GM23338 (cell line): ENCODE results near the gene TUBB1. TPM values are rescaled to one million over a fixed set of nuclear protein-coding genes. Genes with fewer than 3 reads are reported as not detected.
A peak's percentile ranks its signal among the peaks of the same experiment; 100 is the strongest.

Source experiments
- ATAC-seq: fragments of 200-7000 bp; cut with Tn5 transposase; 3 replicates; pipeline ENCODE4 v1.9.1; 2020
- DNase-seq: peaks from one replicate; pipeline ENCODE4 v3.0.0-alpha.2; 2015; ENCODE audit warnings: low spot score
- H2AFZ ChIP-seq: fragments of 200-600 bp; sonication (generic); 2 replicates; pipeline ENCODE4 v1.8.0; 2016; ENCODE audit warnings: antibody characterized with exemption, mild to moderate bottlenecking, moderate library complexity
- H3F3A ChIP-seq: fragments of 200-600 bp; sonication (generic); replicated peaks from 2 replicates; pipeline ENCODE4 v1.8.0; 2017; ENCODE audit warnings: antibody characterized with exemption, mixed run types, low read depth
- H3K27ac ChIP-seq: fragments of 200-600 bp; sonication (generic); 2 replicates; pipeline ENCODE4 v1.6.1; 2016; ENCODE audit warnings: low read depth
- H3K27me3 ChIP-seq: fragments of 200-600 bp; sonication (generic); 2 replicates; pipeline ENCODE4 v1.8.0; 2016; ENCODE audit warnings: mild to moderate bottlenecking, mixed run types, moderate library complexity; ENCODE audit not compliant: insufficient read depth
- H3K36me3 ChIP-seq: fragments of 200-600 bp; sonication (generic); 2 replicates; pipeline ENCODE4 v1.8.0; 2016; ENCODE audit warnings: mild to moderate bottlenecking; ENCODE audit not compliant: insufficient read depth
- H3K4me1 ChIP-seq: fragments of 200-600 bp; sonication (generic); 2 replicates; pipeline ENCODE4 v1.8.0; 2016; ENCODE audit warnings: mild to moderate bottlenecking, moderate library complexity; ENCODE audit not compliant: insufficient read depth
- H3K4me2 ChIP-seq: fragments of 200-600 bp; sonication (generic); 2 replicates; pipeline ENCODE4 v1.7.1; 2017; ENCODE audit warnings: mixed run types
- H3K4me3 ChIP-seq: fragments of 200-600 bp; sonication (generic); 2 replicates; pipeline ENCODE4 v1.6.1; 2016; ENCODE audit warnings: mixed run types
- H3K79me2 ChIP-seq: fragments of 200-600 bp; sonication (generic); replicated peaks from 2 replicates; pipeline ENCODE4 v1.8.0; 2017; ENCODE audit warnings: mild to moderate bottlenecking; ENCODE audit not compliant: insufficient read depth
- H3K9me2 ChIP-seq: fragments of 200-600 bp; sonication (generic); 2 replicates; pipeline ENCODE4 v1.8.0; 2017; ENCODE audit not compliant: insufficient read depth
- H4K20me1 ChIP-seq: fragments of 200-600 bp; sonication (generic); replicated peaks from 2 replicates; pipeline ENCODE4 v1.8.0; 2017; ENCODE audit warnings: mild to moderate bottlenecking; ENCODE audit not compliant: insufficient read depth
- H3K27ac Mint-ChIP-seq: 2 replicates; pipeline ENCODE4 v1.8.0; 2020; ENCODE audit warnings: inconsistent platforms, mild to moderate bottlenecking, moderate library complexity, mixed read lengths
- H3K27me3 Mint-ChIP-seq: 3 replicates; pipeline ENCODE4 v1.8.0; 2022; ENCODE audit warnings: low read depth, mild to moderate bottlenecking, moderate library complexity, mixed read lengths, inconsistent platforms; ENCODE audit not compliant: insufficient read depth, poor library complexity
- H3K36me3 Mint-ChIP-seq: 3 replicates; pipeline ENCODE4 v1.8.0; 2021; ENCODE audit warnings: low read depth, mild to moderate bottlenecking, inconsistent platforms, moderate library complexity, mixed read lengths
- H3K4me1 Mint-ChIP-seq: 3 replicates; pipeline ENCODE4 v1.8.0; 2020; ENCODE audit warnings: mild to moderate bottlenecking, inconsistent platforms, mixed read lengths
- H3K4me3 Mint-ChIP-seq: 3 replicates; pipeline ENCODE4 v1.8.0; 2021; ENCODE audit warnings: moderate library complexity, mild to moderate bottlenecking, inconsistent platforms, mixed read lengths
- H3K9me3 Mint-ChIP-seq: 3 replicates; pipeline ENCODE4 v1.8.0; 2020; ENCODE audit warnings: moderate library complexity, mild to moderate bottlenecking, inconsistent platforms, mixed read lengths
- CREB1 ChIP-seq: fragments of 250-450 bp; sonication (Bioruptor Pico); IDR thresholded peaks from 2 replicates; pipeline ENCODE4 v1.5.0; 2020; ENCODE audit warnings: low read depth, mild to moderate bottlenecking, moderate library complexity
- EZH2 ChIP-seq: fragments of 200-600 bp; sonication (generic); IDR thresholded peaks from one replicate; pipeline ENCODE4 v1.8.0; 2017; ENCODE audit warnings: antibody characterized with exemption, mild to moderate bottlenecking, low read depth; ENCODE audit not compliant: unreplicated experiment
- EZH2phosphoT487 ChIP-seq: fragments of 200-600 bp; sonication (generic); IDR thresholded peaks from one replicate; pipeline ENCODE4 v1.8.1; 2018; ENCODE audit warnings: antibody characterized with exemption; ENCODE audit not compliant: unreplicated experiment
- JUNB ChIP-seq: IDR thresholded peaks from one replicate; pipeline ENCODE4 v1.6.1; 2016; ENCODE audit warnings: antibody characterized with exemption; ENCODE audit not compliant: unreplicated experiment
- NANOG ChIP-seq: IDR thresholded peaks from 2 replicates; pipeline ENCODE4 v1.6.1; 2016; ENCODE audit warnings: antibody characterized with exemption, borderline replicate concordance
- POLR2AphosphoS5 ChIP-seq: IDR thresholded peaks from 2 replicates; pipeline ENCODE4 v1.6.1; 2016; ENCODE audit warnings: antibody characterized with exemption, low read depth
- STAT1 ChIP-seq: IDR thresholded peaks from one replicate; pipeline ENCODE4 v1.6.1; 2016; ENCODE audit warnings: antibody characterized with exemption; ENCODE audit not compliant: unreplicated experiment
- ZNF114 ChIP-seq: fragments of 250-450 bp; sonication (Bioruptor Pico); IDR thresholded peaks from 2 replicates; pipeline ENCODE4 v1.5.0; 2020; ENCODE audit warnings: mild to moderate bottlenecking, moderate library complexity
- ZNF331 ChIP-seq: fragments of 250-450 bp; sonication (Bioruptor Pico); IDR thresholded peaks from 2 replicates; pipeline ENCODE4 v1.5.0; 2020; ENCODE audit warnings: low read depth, mild to moderate bottlenecking, moderate library complexity
- polyA plus RNA-seq: library from polyadenylated mRNA; unstranded; fragments of >200 nt; fragmentation: Nextera tagmentation; extraction: Ambion mirVana; gene quantifications from 2 replicates; pipeline ENCODE4 v1.2.1, GENCODE V29; 2016
- total RNA-seq: library from RNA; depleted of rRNA; stranded (reverse); fragments of >200 nt; shearing (Covaris generic); gene quantifications from 2 replicates; pipeline ENCODE4 v1.2.3, GENCODE V29; 2014
- TF ChIP-seq, protein P1 (sequence below), 2 experiments: fragments of 200-600 bp in 1 of 2; sonication (generic) in 1 of 2; conservative IDR thresholded peaks; 2 replicates each; pipeline versions ENCODE4 v1.5.1 to v1.6.1; 2016 to 2017; ENCODE audit warnings: antibody characterized with exemption in 2 of 2, low read depth in 2 of 2, mild to moderate bottlenecking in 2 of 2, moderate library complexity in 1 of 2
- TF ChIP-seq, protein P2 (sequence below): fragments of 250-450 bp; sonication (Bioruptor Pico); IDR thresholded peaks from 2 replicates; pipeline ENCODE4 v1.5.0; 2020; ENCODE audit warnings: mild to moderate bottlenecking, moderate library complexity
- TF ChIP-seq, protein P3 (sequence below): IDR thresholded peaks from 2 replicates; pipeline ENCODE4 v1.6.1; 2016; ENCODE audit warnings: antibody characterized with exemption
- TF ChIP-seq, protein P4 (sequence below): IDR thresholded peaks from one replicate; pipeline ENCODE4 v1.6.1; 2018; ENCODE audit warnings: antibody characterized with exemption; ENCODE audit not compliant: unreplicated experiment

The TUBB1 gene
- total and polyA plus RNA-seq, 2 experiments from 2014 or later: not detected

DNA sequence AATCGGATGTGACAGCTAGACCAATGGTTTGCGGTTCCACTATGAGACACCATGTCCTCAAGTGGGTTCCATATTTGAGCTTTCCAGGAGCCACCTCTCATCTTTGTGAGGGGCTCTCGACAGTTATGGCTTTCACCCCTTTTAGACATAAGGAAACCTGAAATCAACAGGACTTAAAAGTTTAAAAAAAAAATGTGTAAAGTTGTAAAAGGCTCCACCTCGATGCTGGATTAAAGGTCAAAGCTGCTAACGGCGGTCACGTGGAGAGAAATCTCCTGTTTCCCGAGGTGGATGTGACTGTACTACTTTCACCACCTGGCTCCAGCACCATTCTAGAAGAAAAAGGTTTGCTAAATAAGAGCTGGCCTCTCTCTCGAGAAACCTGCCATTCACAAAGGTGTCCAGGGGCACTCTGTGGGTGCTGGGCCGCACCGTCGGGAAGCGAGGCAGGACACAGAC is 12.4 kb downstream of the TUBB1 start:
- Histone ChIP-seq H3K4me2 (peak overlapping the region; percentile 88), H3K79me2 (peaks cover 46% of the 10 kb centered on the region), H2AFZ (peak overlapping the region; percentile 93), H3K27ac (no peak overlapping the region), H3K4me1 (peaks cover 21% of the 10 kb centered on the region), H3K27me3 (0 out of 2 replicates have a peak, but pooled peaks cover 4% of the 10 kb centered on the region), H3K4me3 (peak overlapping the region; percentile 90), H3K36me3 (peaks cover 49% of the 10 kb centered on the region), H4K20me1 (peaks cover 43% of the 10 kb centered on the region), H3K9me2 (no peaks in the 10 kb centered on the region), H3F3A (0 out of 2 replicates have a peak, but pooled peaks cover 4% of the 10 kb centered on the region)
- no peak overlapping the region for H3K27ac Mint-ChIP-seq
- peaks cover 26% of the 10 kb centered on the region for H3K27me3 Mint-ChIP-seq
- peaks cover 73% of the 10 kb centered on the region for H3K36me3 Mint-ChIP-seq
- ATAC-seq (peak; percentile 7), DNase-seq (peak; percentile 25)
- peaks cover 21% of the 10 kb centered on the region; the same call in 2 of the 3 replicates for H3K4me1 Mint-ChIP-seq
- TF ChIP-seq STAT1 (no peak), CREB1 (CRISPR knock-in tag) (no peak), POLR2AphosphoS5 (no peak), ZNF114 (CRISPR knock-in tag) (no peak), EZH2phosphoT487 (no peak), NANOG (no peak), JUNB (no peak), EZH2 (no peak), ZNF331 (CRISPR knock-in tag) (no peak)
- TF ChIP-seq, protein P1, sequence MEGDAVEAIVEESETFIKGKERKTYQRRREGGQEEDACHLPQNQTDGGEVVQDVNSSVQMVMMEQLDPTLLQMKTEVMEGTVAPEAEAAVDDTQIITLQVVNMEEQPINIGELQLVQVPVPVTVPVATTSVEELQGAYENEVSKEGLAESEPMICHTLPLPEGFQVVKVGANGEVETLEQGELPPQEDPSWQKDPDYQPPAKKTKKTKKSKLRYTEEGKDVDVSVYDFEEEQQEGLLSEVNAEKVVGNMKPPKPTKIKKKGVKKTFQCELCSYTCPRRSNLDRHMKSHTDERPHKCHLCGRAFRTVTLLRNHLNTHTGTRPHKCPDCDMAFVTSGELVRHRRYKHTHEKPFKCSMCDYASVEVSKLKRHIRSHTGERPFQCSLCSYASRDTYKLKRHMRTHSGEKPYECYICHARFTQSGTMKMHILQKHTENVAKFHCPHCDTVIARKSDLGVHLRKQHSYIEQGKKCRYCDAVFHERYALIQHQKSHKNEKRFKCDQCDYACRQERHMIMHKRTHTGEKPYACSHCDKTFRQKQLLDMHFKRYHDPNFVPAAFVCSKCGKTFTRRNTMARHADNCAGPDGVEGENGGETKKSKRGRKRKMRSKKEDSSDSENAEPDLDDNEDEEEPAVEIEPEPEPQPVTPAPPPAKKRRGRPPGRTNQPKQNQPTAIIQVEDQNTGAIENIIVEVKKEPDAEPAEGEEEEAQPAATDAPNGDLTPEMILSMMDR (conservative IDR thresholded peaks at IDR 0.05; ENCODE audit: low read depth in 2 of 2): no peak
- TF ChIP-seq, protein P2, sequence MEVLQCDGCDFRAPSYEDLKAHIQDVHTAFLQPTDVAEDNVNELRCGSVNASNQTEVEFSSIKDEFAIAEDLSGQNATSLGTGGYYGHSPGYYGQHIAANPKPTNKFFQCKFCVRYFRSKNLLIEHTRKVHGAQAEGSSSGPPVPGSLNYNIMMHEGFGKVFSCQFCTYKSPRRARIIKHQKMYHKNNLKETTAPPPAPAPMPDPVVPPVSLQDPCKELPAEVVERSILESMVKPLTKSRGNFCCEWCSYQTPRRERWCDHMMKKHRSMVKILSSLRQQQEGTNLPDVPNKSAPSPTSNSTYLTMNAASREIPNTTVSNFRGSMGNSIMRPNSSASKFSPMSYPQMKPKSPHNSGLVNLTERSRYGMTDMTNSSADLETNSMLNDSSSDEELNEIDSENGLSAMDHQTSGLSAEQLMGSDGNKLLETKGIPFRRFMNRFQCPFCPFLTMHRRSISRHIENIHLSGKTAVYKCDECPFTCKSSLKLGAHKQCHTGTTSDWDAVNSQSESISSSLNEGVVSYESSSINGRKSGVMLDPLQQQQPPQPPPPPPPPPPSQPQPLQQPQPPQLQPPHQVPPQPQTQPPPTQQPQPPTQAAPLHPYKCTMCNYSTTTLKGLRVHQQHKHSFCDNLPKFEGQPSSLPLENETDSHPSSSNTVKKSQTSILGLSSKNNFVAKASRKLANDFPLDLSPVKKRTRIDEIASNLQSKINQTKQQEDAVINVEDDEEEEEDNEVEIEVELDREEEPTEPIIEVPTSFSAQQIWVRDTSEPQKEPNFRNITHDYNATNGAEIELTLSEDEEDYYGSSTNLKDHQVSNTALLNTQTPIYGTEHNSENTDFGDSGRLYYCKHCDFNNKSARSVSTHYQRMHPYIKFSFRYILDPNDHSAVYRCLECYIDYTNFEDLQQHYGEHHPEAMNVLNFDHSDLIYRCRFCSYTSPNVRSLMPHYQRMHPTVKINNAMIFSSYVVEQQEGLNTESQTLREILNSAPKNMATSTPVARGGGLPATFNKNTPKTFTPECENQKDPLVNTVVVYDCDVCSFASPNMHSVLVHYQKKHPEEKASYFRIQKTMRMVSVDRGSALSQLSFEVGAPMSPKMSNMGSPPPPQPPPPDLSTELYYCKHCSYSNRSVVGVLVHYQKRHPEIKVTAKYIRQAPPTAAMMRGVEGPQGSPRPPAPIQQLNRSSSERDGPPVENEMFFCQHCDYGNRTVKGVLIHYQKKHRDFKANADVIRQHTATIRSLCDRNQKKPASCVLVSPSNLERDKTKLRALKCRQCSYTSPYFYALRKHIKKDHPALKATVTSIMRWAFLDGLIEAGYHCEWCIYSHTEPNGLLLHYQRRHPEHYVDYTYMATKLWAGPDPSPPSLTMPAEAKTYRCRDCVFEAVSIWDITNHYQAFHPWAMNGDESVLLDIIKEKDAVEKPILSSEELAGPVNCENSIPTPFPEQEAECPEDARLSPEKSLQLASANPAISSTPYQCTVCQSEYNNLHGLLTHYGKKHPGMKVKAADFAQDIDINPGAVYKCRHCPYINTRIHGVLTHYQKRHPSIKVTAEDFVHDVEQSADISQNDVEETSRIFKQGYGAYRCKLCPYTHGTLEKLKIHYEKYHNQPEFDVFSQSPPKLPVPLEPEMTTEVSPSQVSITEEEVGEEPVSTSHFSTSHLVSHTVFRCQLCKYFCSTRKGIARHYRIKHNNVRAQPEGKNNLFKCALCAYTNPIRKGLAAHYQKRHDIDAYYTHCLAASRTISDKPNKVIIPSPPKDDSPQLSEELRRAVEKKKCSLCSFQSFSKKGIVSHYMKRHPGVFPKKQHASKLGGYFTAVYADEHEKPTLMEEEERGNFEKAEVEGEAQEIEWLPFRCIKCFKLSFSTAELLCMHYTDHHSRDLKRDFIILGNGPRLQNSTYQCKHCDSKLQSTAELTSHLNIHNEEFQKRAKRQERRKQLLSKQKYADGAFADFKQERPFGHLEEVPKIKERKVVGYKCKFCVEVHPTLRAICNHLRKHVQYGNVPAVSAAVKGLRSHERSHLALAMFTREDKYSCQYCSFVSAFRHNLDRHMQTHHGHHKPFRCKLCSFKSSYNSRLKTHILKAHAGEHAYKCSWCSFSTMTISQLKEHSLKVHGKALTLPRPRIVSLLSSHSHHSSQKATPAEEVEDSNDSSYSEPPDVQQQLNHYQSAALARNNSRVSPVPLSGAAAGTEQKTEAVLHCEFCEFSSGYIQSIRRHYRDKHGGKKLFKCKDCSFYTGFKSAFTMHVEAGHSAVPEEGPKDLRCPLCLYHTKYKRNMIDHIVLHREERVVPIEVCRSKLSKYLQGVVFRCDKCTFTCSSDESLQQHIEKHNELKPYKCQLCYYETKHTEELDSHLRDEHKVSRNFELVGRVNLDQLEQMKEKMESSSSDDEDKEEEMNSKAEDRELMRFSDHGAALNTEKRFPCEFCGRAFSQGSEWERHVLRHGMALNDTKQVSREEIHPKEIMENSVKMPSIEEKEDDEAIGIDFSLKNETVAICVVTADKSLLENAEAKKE: no peak
- TF ChIP-seq, protein P3, sequence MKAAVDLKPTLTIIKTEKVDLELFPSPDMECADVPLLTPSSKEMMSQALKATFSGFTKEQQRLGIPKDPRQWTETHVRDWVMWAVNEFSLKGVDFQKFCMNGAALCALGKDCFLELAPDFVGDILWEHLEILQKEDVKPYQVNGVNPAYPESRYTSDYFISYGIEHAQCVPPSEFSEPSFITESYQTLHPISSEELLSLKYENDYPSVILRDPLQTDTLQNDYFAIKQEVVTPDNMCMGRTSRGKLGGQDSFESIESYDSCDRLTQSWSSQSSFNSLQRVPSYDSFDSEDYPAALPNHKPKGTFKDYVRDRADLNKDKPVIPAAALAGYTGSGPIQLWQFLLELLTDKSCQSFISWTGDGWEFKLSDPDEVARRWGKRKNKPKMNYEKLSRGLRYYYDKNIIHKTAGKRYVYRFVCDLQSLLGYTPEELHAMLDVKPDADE: no peak
- TF ChIP-seq, protein P4, sequence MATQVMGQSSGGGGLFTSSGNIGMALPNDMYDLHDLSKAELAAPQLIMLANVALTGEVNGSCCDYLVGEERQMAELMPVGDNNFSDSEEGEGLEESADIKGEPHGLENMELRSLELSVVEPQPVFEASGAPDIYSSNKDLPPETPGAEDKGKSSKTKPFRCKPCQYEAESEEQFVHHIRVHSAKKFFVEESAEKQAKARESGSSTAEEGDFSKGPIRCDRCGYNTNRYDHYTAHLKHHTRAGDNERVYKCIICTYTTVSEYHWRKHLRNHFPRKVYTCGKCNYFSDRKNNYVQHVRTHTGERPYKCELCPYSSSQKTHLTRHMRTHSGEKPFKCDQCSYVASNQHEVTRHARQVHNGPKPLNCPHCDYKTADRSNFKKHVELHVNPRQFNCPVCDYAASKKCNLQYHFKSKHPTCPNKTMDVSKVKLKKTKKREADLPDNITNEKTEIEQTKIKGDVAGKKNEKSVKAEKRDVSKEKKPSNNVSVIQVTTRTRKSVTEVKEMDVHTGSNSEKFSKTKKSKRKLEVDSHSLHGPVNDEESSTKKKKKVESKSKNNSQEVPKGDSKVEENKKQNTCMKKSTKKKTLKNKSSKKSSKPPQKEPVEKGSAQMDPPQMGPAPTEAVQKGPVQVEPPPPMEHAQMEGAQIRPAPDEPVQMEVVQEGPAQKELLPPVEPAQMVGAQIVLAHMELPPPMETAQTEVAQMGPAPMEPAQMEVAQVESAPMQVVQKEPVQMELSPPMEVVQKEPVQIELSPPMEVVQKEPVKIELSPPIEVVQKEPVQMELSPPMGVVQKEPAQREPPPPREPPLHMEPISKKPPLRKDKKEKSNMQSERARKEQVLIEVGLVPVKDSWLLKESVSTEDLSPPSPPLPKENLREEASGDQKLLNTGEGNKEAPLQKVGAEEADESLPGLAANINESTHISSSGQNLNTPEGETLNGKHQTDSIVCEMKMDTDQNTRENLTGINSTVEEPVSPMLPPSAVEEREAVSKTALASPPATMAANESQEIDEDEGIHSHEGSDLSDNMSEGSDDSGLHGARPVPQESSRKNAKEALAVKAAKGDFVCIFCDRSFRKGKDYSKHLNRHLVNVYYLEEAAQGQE: no peak
- no peaks in the 10 kb centered on the region for H3K9me3 Mint-ChIP-seq
- H3K4me3 Mint-ChIP-seq: peak overlapping the region; percentile 93
